Embryonic facial prominence (tissue), 1 donor: Measurements from ENCODE around the gene PRKG1.
"Not testable (repeated sequence)": the region's sequence is repeated elsewhere in the genome, so short reads cannot be mapped to it uniquely, and the experiment has no call there.

Experiments used
- DNase-seq: peaks from one replicate; pipeline ENCODE4 v3.0.0-alpha.2; 2016; ENCODE audit errors: extremely low spot score

PRKG1 gene

DNA sequence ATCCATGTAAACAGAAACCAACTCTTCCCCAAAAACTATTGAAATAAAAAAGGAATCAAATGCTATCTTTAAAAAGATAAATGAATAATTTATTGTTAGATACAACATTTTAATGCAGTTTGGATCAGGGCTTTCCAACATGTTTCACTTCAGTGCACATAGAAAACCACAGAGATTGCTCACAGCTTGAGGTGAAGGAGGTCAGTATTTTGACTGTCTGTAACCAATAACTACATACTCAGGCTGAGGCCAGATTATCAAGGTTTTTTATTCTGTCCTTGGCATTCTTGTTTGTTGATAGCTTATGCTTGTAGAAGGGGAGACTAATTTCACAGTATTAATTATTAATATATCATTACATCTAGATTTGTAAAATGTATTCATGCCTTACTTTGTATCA, 195.5 kb downstream of the PRKG1 start:
- no peak for DNase-seq

DNA sequence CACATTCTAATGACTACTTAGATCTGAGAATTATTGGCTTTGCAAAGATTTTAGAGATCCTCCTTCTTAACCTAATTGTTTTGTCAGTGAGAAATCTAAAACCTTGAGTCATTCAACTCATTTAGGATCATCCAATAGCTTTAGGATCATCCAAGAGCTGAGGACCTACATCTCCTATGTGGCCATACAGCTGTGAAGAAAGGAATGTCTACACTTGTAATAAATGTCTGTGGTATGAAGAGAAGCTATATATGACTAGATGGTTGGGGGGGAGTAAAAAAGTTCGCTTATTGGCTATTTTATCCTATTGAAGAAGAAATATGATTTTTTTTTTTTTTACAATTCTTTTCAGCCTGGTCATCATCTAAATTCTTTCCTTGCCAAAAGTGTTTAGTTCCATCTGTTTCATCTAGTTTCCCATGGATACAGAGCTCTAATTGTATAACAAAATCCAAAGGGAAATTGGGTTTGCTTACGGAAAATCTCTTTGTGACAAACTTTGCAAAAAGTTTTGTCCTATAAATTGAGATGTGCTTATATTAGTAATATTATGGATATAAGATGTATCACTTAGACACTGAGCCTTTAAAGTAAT, 196.7 kb downstream of the PRKG1 start:
- no peak for DNase-seq

DNA sequence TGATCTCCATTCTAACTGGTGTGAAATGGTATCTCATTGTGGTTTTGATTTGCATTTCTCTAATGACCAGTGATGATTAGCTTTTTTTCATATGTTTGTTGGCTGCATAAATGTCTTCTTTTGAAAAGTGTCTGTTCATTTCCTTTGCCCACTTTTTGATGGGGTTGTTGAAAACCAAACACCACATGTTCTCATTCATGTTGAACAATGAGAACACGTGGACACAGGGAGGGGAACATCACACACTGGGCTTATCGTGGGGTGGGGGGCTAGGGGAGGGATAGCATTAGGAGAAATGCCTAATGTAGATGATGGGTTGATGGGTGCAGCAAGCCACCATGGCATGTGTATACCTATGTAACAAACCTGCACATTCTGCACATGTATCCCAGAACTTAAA, 197.8 kb downstream of the PRKG1 start:
- not testable (repeated sequence) for DNase-seq

DNA sequence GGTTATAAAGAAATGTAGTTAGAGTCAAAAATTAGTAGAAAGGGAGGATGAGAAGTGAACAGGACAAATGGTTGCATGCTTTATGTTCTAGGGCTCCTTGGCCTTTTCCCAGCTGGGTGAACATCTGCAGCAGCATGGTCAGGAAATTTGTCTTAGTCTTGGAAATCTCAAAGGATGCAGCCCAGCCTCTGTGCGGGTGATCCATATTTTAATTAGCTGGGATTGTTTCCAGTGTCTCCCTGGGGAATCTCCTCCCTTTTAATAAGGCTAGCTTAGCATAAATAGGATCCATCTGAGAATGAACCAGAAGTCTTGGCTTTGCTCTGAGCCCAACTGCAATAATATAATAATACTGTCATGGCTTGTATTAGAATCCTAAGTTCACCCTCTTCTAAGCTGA, 198.3 kb downstream of the PRKG1 start:
- no peak for DNase-seq

GRCh38 chr10:51273574-51273973, 199.3 kb downstream of the PRKG1 start:
- DNase-seq = no peak

DNA sequence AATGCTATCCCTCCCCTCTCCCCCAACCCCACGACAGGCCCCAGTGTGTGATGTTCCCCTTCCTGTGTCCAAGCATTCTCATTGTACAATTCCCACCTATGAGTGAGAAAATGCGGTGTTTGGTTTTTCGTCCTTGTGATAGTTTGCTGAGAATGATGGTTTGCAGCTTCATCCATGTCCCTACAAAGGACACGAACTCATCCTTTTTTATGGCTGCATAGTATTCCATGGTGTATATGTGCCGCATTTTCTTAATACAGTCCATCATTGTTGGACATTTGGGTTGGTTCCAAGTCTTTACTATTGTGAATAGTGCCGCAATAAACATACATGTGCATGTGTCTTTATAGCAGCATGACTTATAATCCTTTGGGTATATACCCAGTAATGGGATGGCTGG, 201.8 kb downstream of the PRKG1 start:
- DNase-seq = not testable (repeated sequence)

- not testable (repeated sequence) for DNase-seq
Measured at GRCh38 chr10:51281387-51281786, 207.1 kb downstream of the PRKG1 start.

DNA sequence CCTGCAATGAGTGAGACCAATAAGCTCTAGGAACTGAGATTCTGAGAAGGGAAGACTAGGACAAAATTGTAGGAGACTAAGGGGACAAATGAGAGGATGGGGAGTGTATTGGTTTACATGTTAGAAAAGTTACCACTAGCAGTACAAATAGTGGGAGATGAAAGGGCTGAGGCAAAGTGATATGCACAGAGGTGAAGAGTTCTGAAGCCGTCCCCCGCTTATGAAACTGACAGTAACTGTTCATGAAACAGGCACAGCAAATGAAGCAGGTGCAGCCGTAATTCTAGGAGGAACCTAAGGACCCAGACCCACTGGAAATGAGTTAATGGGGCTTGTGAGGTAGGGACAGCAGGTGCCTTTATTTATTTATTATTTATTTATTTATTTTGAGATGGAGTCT, 211.3 kb downstream of the PRKG1 start:
- DNase-seq = no peak

DNA sequence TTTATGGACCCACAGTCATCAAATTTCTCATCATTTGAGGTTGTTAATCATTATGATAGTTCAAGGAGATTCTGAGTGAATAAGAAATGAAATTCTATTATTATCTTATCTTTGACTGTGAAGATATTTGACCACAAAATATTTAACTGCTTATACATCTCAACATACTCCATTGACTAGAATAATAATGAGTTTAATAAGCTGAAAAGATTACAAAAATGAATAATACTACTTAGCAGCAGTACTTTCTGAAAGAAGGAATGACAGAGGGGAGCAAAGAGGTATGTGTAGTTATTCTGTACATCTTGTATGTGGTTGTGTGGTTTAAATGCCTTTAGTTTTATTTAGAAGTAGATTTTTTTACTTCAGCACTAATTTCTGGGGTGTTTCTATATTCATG, 214.2 kb downstream of the PRKG1 start:
- DNase-seq = no peak

GRCh38 chr10:51289519-51289918, 215.2 kb downstream of the PRKG1 start:
- no peak for DNase-seq

DNA sequence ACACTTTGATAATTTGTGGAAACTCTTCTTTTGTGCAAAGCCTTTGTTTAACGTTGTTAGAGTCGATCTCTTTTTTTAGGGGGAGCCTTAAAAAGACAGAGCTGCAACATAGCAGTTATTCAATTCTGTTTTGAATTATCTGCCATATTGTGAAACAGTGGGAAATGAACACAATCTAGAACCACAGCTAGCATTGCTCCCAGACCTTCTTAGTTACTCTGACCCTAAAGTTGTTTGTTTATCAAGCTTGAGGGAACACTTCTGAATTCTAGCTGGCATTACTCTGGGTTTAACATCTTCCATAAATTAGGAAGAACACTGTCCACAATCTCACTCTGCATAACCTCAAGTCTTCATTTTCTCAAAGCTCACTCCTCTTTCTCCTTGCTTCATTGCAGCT, 217.7 kb downstream of the PRKG1 start:
- DNase-seq = no peak

- DNase-seq = no peak
Measured at GRCh38 chr10:51297438-51297837, 223.2 kb downstream of the PRKG1 start.

GRCh38 chr10:51300617-51301304, 226.5 kb downstream of the PRKG1 start:
- DNase-seq = no peak

DNA sequence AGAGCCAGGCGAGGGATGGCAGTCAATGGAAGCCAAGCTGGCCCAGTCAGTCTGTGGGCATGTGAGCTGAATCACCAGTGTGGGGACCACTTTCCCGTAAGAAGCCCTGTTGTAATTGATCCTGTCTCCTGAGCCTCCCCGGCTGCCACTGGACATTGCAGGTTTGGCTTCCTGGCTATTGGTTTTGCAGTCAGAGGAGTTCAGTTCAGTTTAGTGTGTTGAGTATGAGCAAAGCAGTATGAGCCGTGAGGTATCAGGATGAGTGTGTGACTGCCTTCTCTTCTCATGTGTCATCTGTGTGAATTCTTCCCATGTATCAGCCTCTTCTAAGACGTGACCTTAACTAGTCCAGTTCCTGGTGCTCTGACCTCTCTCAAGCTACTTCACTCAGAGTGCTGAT, 227.4 kb downstream of the PRKG1 start:
- no peak for DNase-seq

DNA sequence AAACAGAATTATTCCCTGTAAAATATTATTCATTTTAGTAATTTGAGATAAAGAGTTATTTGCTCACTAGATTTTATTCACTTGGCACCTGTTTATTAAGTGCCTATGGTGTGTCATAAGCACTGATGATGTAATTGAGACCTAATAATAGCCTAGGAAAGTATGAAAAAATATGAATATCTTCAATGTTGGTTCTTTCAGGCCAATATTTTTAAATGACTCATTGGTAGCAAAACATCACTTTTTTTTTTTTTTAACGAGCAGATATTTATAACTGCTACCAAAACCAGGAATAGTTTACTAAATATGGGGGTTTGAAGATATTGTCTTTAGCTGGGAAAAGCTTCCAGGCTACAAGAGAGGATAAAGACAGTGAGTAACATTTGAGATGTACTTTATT, 228.0 kb downstream of the PRKG1 start:
- DNase-seq = no peak

DNA sequence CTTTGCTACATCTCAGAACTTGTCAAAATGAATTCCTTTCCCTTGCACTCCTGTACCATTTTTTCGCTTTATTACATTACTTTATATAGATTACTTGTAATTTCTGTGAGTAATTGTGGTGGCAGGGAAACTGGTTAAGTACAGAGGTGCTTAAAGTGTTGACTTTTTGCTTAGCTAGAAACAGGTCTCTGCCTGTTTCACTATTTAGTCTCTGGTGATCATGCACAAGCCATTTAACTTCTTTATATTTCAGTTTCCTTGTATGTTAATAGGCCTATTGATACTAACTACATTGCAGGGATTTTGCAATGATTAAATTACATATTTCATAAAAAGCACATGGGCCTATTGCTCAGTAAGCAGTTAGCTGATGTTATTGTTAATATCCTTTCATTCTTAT, 233.8 kb downstream of the PRKG1 start:
- DNase-seq = no peak

GRCh38 chr10:51311228-51311627, 236.9 kb downstream of the PRKG1 start:
- DNase-seq = no peak

DNA sequence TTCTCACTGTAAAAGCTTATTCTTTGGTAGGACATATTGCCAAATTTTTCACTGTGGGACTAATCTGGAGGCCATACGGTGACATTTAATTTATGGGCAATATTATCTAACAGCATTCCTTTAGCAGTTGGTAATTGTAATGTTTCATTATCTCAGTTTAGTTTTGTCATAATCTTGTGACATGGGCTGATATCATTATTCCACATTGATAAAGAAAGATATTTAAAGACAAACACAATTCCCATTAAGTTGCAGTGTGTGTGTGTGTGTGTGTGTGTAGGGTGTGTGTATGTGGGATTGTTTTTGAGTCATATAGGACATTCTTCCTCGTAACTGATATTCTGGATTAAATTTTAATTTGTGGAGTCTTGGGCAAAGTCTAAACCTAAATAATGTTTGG, 238.5 kb downstream of the PRKG1 start:
- no peak for DNase-seq

GRCh38 chr10:51313251-51313650, 239.0 kb downstream of the PRKG1 start:
- DNase-seq = no peak

DNA sequence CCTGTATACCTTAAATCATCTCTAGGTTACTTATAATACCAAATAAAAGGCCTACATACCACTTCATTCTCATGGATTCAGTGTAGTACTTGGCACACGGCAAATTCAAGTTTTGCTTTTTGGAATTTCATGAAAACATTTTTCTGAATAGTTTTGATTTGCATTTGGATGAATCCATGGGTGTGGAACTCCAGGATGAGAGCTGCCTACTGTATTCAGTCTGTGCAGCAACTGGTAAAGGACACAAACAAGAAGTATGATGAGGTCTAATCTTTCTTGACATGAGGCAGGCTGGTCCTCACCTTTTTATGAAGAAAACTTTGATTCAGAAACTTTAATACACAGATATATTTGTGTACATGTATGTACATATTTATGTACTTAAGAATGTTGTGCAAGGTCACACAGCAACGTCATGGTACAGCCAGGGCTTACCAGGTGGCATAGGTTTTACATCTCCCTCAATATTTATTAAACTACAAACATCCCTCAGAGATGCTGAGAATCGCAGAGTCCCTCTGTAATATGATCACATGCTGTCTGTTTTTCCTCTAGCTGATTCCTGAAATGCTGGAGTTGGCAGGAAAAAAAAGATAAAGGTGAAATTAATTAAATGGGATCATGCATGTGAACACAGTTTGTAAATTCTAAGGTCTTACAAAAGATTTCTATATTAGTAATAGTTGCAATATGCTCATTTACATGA, 239.6 kb downstream of the PRKG1 start:
- DNase-seq = no peak

DNA sequence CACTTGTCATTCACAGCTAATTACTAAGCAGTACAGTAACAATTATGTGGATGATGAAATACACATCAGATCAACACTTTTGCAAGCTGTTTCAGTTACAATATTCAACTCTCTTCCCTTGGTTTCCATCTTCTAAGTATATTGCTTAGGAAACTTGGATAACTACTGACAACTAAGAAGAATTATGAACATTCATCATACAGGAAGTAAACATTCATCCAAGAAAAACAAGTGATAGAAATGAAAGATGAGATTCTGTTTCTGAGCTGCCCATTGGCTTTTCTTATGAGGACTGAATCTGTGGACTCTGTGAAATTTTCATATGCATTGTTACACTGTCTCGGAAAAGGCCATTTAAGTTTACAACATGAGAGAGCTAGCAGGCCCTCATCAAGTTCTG, 240.2 kb downstream of the PRKG1 start:
- DNase-seq = no peak

- no peak for DNase-seq
Measured at GRCh38 chr10:51318399-51319172, 244.3 kb downstream of the PRKG1 start.

DNA sequence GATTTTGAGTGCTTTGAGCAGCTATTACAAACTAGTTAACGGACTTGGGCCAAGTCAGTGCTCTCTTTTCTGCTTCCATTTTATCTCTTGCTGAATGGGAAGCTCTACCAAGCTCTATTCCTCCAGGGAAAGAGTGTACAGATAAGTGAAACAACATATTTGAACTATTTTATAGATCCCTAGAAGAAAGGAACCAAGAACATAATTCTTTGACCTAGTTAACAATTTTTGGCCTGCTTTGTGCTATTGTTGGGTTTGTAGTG, 244.8 kb downstream of the PRKG1 start:
- no peak for DNase-seq
